K562 (cell line): ENCODE measurements around the gene IFT22. TPM values are rescaled to one million over a fixed set of nuclear protein-coding genes. Genes with fewer than 3 reads are reported as not detected.

Experiments
- ATAC-seq: fragments of 200-7000 bp; cut with Tn5 transposase; 3 replicates; pipeline ENCODE4 v1.9.1; 2020; ENCODE audit warnings: moderate library complexity
- BruUV-seq: library from RNA; stranded (reverse); fragments of 400-500 nt; replicated peaks from 2 replicates; lab custom pipeline; 2021; lab: Mats Ljungman, UMichigan
- CTCF ChIA-PET: fragments of 300-600 bp; formaldehyde crosslinking; extraction: SDS; loops from one replicate; lab custom pipeline; 2021; ENCODE audit warnings: low intra/inter-chr PET ratio; lab: Yijun Ruan, JAX
- POLR2A ChIA-PET: fragments of 300-600, 350-650 bp; sonication (Branson Sonifier 250); formaldehyde crosslinking; extraction: SDS; loops from one replicate; lab custom pipeline; 2021; ENCODE audit warnings: antibody characterized with exemption, inconsistent platforms; lab: Yijun Ruan, JAX
- DNase-seq, 4 experiments: peaks; one replicate each; pipeline versions ENCODE4 v3.0.0 to v3.0.0-alpha.2; 2011 to 2018; ENCODE audit warnings: low spot score in 3 of 4, mixed read lengths in 3 of 4; ENCODE audit errors: extremely low read depth in 1 of 4
- FAIRE-seq: peaks from 2 replicates; lab custom pipeline; 2011; peaks lifted over from hg19 to GRCh38; lab: Jason Lieb, UNC
- H2AFZ ChIP-seq: 2 replicates; pipeline ENCODE4 v1.6.0; 2011; ENCODE audit warnings: low read depth, low read length, control low read depth, inconsistent platforms
- H3K27ac ChIP-seq: fragments of 200-600 bp; 3 replicates; pipeline ENCODE4 v1.8.0; 2011; ENCODE audit warnings: low read depth, mild to moderate bottlenecking, control low read depth, inconsistent platforms, low read length, moderate library complexity, mixed read lengths; ENCODE audit errors: extremely low read depth
- H3K27me3 ChIP-seq, 2 experiments: fragments of 300-600 bp in 1 of 2; 2 replicates in 1 of 2; 3 replicates in 1 of 2; pipeline versions ENCODE4 v1.6.0 to v1.8.0; 2011; ENCODE audit warnings: inconsistent platforms in 2 of 2, low read length in 2 of 2, mild to moderate bottlenecking in 1 of 2, mixed read lengths in 1 of 2, moderate library complexity in 1 of 2; ENCODE audit not compliant: control insufficient read depth in 2 of 2, insufficient read depth in 2 of 2
- H3K36me3 ChIP-seq: fragments of 300-600 bp; 3 replicates; pipeline ENCODE4 v1.8.0; 2011; ENCODE audit warnings: mild to moderate bottlenecking, low read length, inconsistent platforms; ENCODE audit not compliant: control insufficient read depth, insufficient read depth
- H3K4me1 ChIP-seq, 2 experiments: fragments of 200-600 bp in 1 of 2; replicated peaks in 1 of 2; 2 replicates in 1 of 2; 3 replicates in 1 of 2; pipeline versions ENCODE4 v1.5.1 to v1.8.0; 2011; ENCODE audit warnings: inconsistent platforms in 2 of 2, low read length in 2 of 2, mild to moderate bottlenecking in 1 of 2, mixed read lengths in 1 of 2, moderate library complexity in 1 of 2; ENCODE audit not compliant: control insufficient read depth in 2 of 2, insufficient read depth in 2 of 2
- H3K4me2 ChIP-seq: 2 replicates; pipeline ENCODE4 v1.6.1; 2011; ENCODE audit warnings: low read length, control low read depth, inconsistent platforms, mixed read lengths; ENCODE audit not compliant: insufficient read depth
- H3K4me3 ChIP-seq: fragments of 200-600 bp; sonication (generic), shearing (Covaris generic); 2 replicates; pipeline ENCODE4 v1.5.1; 2016; ENCODE audit warnings: control low read depth, inconsistent platforms
- H3K79me2 ChIP-seq: fragments of 200-600 bp; 3 replicates; pipeline ENCODE4 v1.8.0; 2011; ENCODE audit warnings: low read length, inconsistent platforms; ENCODE audit not compliant: control insufficient read depth, insufficient read depth
- H3K9ac ChIP-seq, 2 experiments: 2 replicates each; pipeline versions ENCODE4 v1.6.0 to v1.6.1; 2011; ENCODE audit warnings: low read depth in 2 of 2, low read length in 2 of 2, control low read depth in 1 of 2, inconsistent platforms in 1 of 2, mild to moderate bottlenecking in 1 of 2, mixed read lengths in 1 of 2; ENCODE audit not compliant: insufficient read depth in 1 of 2
- H3K9me1 ChIP-seq: one replicate; pipeline ENCODE4 v1.6.0; 2011; ENCODE audit warnings: inconsistent platforms, mild to moderate bottlenecking, low read length, moderate library complexity; ENCODE audit not compliant: control insufficient read depth, insufficient read depth
- H3K9me3 ChIP-seq: replicated peaks from 2 replicates; pipeline ENCODE4 v1.5.1; 2011; ENCODE audit warnings: low read depth, low read length, inconsistent platforms; ENCODE audit not compliant: control insufficient read depth, insufficient read depth
- H4K20me1 ChIP-seq: replicated peaks from 2 replicates; pipeline ENCODE4 v1.6.1; 2011; ENCODE audit warnings: low read length, inconsistent platforms, mixed read lengths; ENCODE audit not compliant: control insufficient read depth, insufficient read depth
- BCOR ChIP-seq: fragments of 450-650 bp; IDR thresholded peaks from 2 replicates; pipeline ENCODE4 v1.6.1; 2016
- KDM1A ChIP-seq, 2 experiments: fragments of 450-650 bp; IDR thresholded peaks; 2 replicates each; pipeline ENCODE4 v1.6.1; 2016; ENCODE audit warnings: mild to moderate bottlenecking in 2 of 2
- KLF16 ChIP-seq: IDR thresholded peaks from 2 replicates; pipeline ENCODE4 v1.6.1; 2016; ENCODE audit warnings: antibody characterized with exemption
- PYGO2 ChIP-seq: fragments of 450-650 bp; IDR thresholded peaks from 2 replicates; pipeline ENCODE4 v1.6.1; 2016; ENCODE audit warnings: mild to moderate bottlenecking, missing genetic modification characterization, moderate library complexity, missing compliant biosample characterization
- RBM15 ChIP-seq: fragments of 200-400 bp; formaldehyde crosslinking; IDR thresholded peaks from 2 replicates; pipeline ENCODE4 v1.6.1; 2018; ENCODE audit warnings: mild to moderate bottlenecking, low read length, moderate library complexity; ENCODE audit not compliant: insufficient read depth
- RBM25 ChIP-seq: fragments of 200-400 bp; formaldehyde crosslinking; IDR thresholded peaks from 2 replicates; pipeline ENCODE4 v1.6.1; 2018; ENCODE audit warnings: low read length, low read depth, moderate library complexity; ENCODE audit not compliant: severe bottlenecking
- SMARCA5 ChIP-seq: fragments of 450-650 bp; IDR thresholded peaks from 2 replicates; pipeline ENCODE4 v1.6.1; 2016
- STAT5A ChIP-seq: IDR thresholded peaks from 2 replicates; pipeline ENCODE4 v1.6.1; 2012; ENCODE audit warnings: low read length, inconsistent platforms, borderline replicate concordance
- U2AF1 ChIP-seq: fragments of 200-400 bp; formaldehyde crosslinking; optimal IDR thresholded peaks from 2 replicates; pipeline ENCODE3; 2017; ENCODE audit warnings: mild to moderate bottlenecking, low read depth, low read length, moderate library complexity
- ZNF316 ChIP-seq: fragments of 450-650 bp; IDR thresholded peaks from 2 replicates; pipeline ENCODE4 v1.6.1; 2016
- ZNF75A ChIP-seq: fragments of 450-650 bp; formaldehyde crosslinking; IDR thresholded peaks from 2 replicates; pipeline ENCODE4 v1.4.0; 2020; ENCODE audit warnings: mild to moderate bottlenecking
- WGBS: fragments of 100-300 bp; shearing (Covaris generic); methylation state at CpG from one replicate; pipeline ENCODE4 v1.1.6; 2016; ENCODE audit warnings: low coverage, mixed read lengths; ENCODE audit not compliant: insufficient coverage; ENCODE audit errors: missing lambda C conversion rate; 5-methylcytosine and 5-hydroxymethylcytosine counted together
- in situ Hi-C: fragments of 300-500 bp; cut with MboI; formaldehyde crosslinking; loops from 4 replicates; pipeline ENCODE4 v1.15.0; 2018; ENCODE audit warnings: inconsistent platforms, mixed read lengths
- intact Hi-C: fragments of 100-400 bp; cut with micrococcal nuclease; formaldehyde crosslinking; loops from 2 replicates; pipeline ENCODE4 v1.14.2; 2022
- polyA plus RNA-seq, 8 experiments: library from polyadenylated mRNA; depleted of rRNA in 4 of 8; stranded (reverse) in 5 of 8; unstranded in 3 of 8; fragments of >200 nt; fragmentation: Nextera tagmentation in 2 of 8; fragmentation: Illumina TruSeq in 1 of 8; extraction: Ambion mirVana in 2 of 8; extraction: Trizol in 1 of 8; gene quantifications; 2 replicates each; pipeline versions ENCODE4 v1.2.1 to v1.2.3, GENCODE V29; 2011 to 2014; ENCODE audit warnings: inconsistent platforms in 1 of 8, missing spikeins in 1 of 8
- total RNA-seq, 7 experiments: library from RNA; depleted of rRNA in 6 of 7; stranded (reverse); fragments of >200 nt in 6 of 7; fragmentation: Illumina TruSeq in 2 of 7; extraction: Trizol in 2 of 7; gene quantifications; 2 replicates each; pipeline versions ENCODE4 v1.2.1 to v1.2.3, GENCODE V29; 2011 to 2021; ENCODE audit warnings: low replicate concordance in 1 of 7
- TF ChIP-seq, protein P1 (sequence below), 2 experiments: fragments of 450-650 bp in 1 of 2; IDR thresholded peaks; 2 replicates each; pipeline ENCODE4 v1.6.1; 2011 to 2017; ENCODE audit warnings: low read depth in 2 of 2, antibody characterized with exemption in 1 of 2, borderline replicate concordance in 1 of 2, low read length in 1 of 2, mild to moderate bottlenecking in 1 of 2, mixed read lengths in 1 of 2; ENCODE audit not compliant: control insufficient read depth in 1 of 2

Gene IFT22
- total and polyA plus RNA-seq, 9 of the 15 experiments (the other 6 are each of a cell fraction or from before 2014, with no cell fraction given), result 6.3 to 18.2 (median 7.7) TPM

DNA sequence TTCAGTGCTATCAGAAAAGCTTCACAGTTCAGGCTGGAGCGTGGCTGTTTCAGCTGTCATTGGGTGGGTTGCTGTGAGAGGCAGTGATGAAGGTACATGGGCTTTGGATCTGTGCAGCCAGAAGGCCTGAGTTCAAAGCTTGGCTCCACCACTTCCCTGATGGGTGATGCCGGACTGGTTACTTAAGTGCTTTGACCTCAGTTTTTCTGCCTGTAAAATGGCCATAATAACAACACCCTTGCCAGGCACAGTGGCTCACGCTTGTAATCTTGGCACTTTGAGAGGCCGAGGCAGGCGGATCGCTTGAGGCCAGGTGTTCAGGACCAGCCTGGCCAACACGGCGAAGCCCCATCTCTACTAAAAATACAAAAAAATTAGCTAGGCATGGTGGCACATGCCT is 10.4 kb upstream of the IFT22 start:
- ChIA-PET POLR2A (interaction anchor here (0.7 kb wide), 1 partner anchor 11 kb away, joined by 3 read pairs; no protein-coding TSS in a partner anchor), CTCF (no interaction called here)
- Histone ChIP-seq H3K9me1 (no peaks in the 10 kb centered on the region), H2AFZ (no peak overlapping the region), H3K27me3 (peaks cover 22 to 41% of the 10 kb centered on the region in 2 experiments), H3K4me3 (no peak overlapping the region), H3K27ac (no peak overlapping the region), H3K4me1 (no peaks in the 10 kb centered on the region), H3K4me2 (no peak overlapping the region), H4K20me1 (no peaks in the 10 kb centered on the region), H3K36me3 (no peaks in the 10 kb centered on the region), H3K9me3 (no peaks in the 10 kb centered on the region), H3K9ac (no peak overlapping the region), H3K79me2 (no peaks in the 10 kb centered on the region)
- TF ChIP-seq PYGO2 (no peak), U2AF1 (no peak), RBM15 (no peak), BCOR (peak; percentile 37; the same call in 1 of the 2 replicates), KLF16 (no peak), ZNF316 (no peak), STAT5A (no peak), SMARCA5 (no peak), RBM25 (peak; percentile 68), ZNF75A (CRISPR knock-in tag) (no peak), KDM1A (IDR thresholded peaks at IDR 0.05) (peak in 1 of 2 experiments; percentile 9; a peak in 1 of 4 replicates)
- TF ChIP-seq, protein P1, sequence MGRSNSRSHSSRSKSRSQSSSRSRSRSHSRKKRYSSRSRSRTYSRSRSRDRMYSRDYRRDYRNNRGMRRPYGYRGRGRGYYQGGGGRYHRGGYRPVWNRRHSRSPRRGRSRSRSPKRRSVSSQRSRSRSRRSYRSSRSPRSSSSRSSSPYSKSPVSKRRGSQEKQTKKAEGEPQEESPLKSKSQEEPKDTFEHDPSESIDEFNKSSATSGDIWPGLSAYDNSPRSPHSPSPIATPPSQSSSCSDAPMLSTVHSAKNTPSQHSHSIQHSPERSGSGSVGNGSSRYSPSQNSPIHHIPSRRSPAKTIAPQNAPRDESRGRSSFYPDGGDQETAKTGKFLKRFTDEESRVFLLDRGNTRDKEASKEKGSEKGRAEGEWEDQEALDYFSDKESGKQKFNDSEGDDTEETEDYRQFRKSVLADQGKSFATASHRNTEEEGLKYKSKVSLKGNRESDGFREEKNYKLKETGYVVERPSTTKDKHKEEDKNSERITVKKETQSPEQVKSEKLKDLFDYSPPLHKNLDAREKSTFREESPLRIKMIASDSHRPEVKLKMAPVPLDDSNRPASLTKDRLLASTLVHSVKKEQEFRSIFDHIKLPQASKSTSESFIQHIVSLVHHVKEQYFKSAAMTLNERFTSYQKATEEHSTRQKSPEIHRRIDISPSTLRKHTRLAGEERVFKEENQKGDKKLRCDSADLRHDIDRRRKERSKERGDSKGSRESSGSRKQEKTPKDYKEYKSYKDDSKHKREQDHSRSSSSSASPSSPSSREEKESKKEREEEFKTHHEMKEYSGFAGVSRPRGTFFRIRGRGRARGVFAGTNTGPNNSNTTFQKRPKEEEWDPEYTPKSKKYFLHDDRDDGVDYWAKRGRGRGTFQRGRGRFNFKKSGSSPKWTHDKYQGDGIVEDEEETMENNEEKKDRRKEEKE (IDR thresholded peaks at IDR 0.05; ENCODE audit: borderline replicate concordance in 1 of 2, control insufficient read depth in 1 of 2, low read depth in 2 of 2, low read length in 1 of 2), result no peak
- no TSS peak for BruUV-seq
- intact Hi-C loops (no loop called here), in situ Hi-C loops (no loop called here)
- FAIRE-seq, result no peak
- ATAC-seq, result no peak
- DNase-seq, result no peak
- WGBS, result 4% methylated on average over 8 of the region's 8 CpGs
